Osteoblast (primary cell): ENCODE results near the gene APOBEC2. TPM values are rescaled to one million over a fixed set of nuclear protein-coding genes. Genes with fewer than 3 reads are reported as not detected.

Experiments
- DNase-seq: peaks from one replicate; pipeline ENCODE4 v3.0.0; 2011; ENCODE audit warnings: low spot score, mixed read lengths; ENCODE audit not compliant: insufficient read length; ENCODE audit errors: missing footprints
- H2AFZ ChIP-seq: 2 replicates; pipeline ENCODE4 v1.6.0; 2011; ENCODE audit warnings: mild to moderate bottlenecking, low read length
- H3K27ac ChIP-seq: 2 replicates; pipeline ENCODE4 v1.5.1; 2011; ENCODE audit warnings: mild to moderate bottlenecking, low read depth, low read length, moderate library complexity
- H3K27me3 ChIP-seq: 2 replicates; pipeline ENCODE4 v1.6.0; 2012; ENCODE audit warnings: mild to moderate bottlenecking, control low read depth, inconsistent platforms, low read length, moderate library complexity; ENCODE audit not compliant: insufficient read depth
- H3K36me3 ChIP-seq: 2 replicates; pipeline ENCODE4 v1.5.1; 2011; ENCODE audit warnings: mild to moderate bottlenecking, low read length, control low read depth, moderate library complexity; ENCODE audit not compliant: insufficient read depth
- H3K4me1 ChIP-seq: 2 replicates; pipeline ENCODE4 v1.5.1; 2011; ENCODE audit warnings: mild to moderate bottlenecking, low read length, control low read depth, moderate library complexity; ENCODE audit not compliant: insufficient read depth
- H3K4me2 ChIP-seq: 2 replicates; pipeline ENCODE4 v1.6.0; 2011; ENCODE audit warnings: mild to moderate bottlenecking, low read length; ENCODE audit not compliant: insufficient read depth
- H3K4me3 ChIP-seq: fragments of 200-600 bp; sonication (generic); 3 replicates; pipeline ENCODE4 v1.5.1; 2012; ENCODE audit warnings: mild to moderate bottlenecking, low read length, inconsistent platforms; ENCODE audit not compliant: insufficient read depth
- H3K79me2 ChIP-seq: 2 replicates; pipeline ENCODE4 v1.6.0; 2012; ENCODE audit warnings: mild to moderate bottlenecking, low read length, control low read depth, inconsistent platforms; ENCODE audit not compliant: insufficient read depth
- H3K9me3 ChIP-seq: 2 replicates; pipeline ENCODE4 v1.5.1; 2011; ENCODE audit warnings: low read depth, low read length, control low read depth
- H4K20me1 ChIP-seq: 2 replicates; pipeline ENCODE4 v1.6.0; 2012; ENCODE audit warnings: mild to moderate bottlenecking, low read length, control low read depth; ENCODE audit not compliant: insufficient read depth
- CTCF ChIP-seq: IDR thresholded peaks from 2 replicates; pipeline ENCODE4 v1.5.1; 2011; ENCODE audit warnings: mild to moderate bottlenecking, low read depth, low read length, moderate library complexity; ENCODE audit errors: extremely low read depth
- total RNA-seq: library from RNA; depleted of rRNA; stranded (reverse); fragments of >200 nt; gene quantifications from 2 replicates; pipeline ENCODE4 v1.2.3, GENCODE V29; 2012

Gene APOBEC2
- total RNA-seq, 1 donor, result not detected

GRCh38 chr6:41043151-41043550, 9.9 kb upstream of the APOBEC2 start:
- H4K20me1 ChIP-seq, result no peaks in the 10 kb centered on the region
- TF ChIP-seq CTCF, result no peak
- H3K79me2 ChIP-seq, result no peaks in the 10 kb centered on the region
- H3K4me1 ChIP-seq, result no peaks in the 10 kb centered on the region
- DNase-seq, result peak; percentile 29
- H3K4me3 ChIP-seq, result no peak overlapping the region
- H3K36me3 ChIP-seq, result no peaks in the 10 kb centered on the region
- no peak overlapping the region for H2AFZ ChIP-seq
- H3K27ac ChIP-seq, result no peak overlapping the region
- no peak overlapping the region for H3K4me2 ChIP-seq
- H3K9me3 ChIP-seq, result no peaks in the 10 kb centered on the region
- no peaks in the 10 kb centered on the region for H3K27me3 ChIP-seq

- H3K27ac ChIP-seq, result no peak overlapping the region
- H3K36me3 ChIP-seq, result no peaks in the 10 kb centered on the region
- H4K20me1 ChIP-seq, result no peaks in the 10 kb centered on the region
- H3K4me1 ChIP-seq, result no peaks in the 10 kb centered on the region
- H3K79me2 ChIP-seq, result no peaks in the 10 kb centered on the region
- H2AFZ ChIP-seq, result no peak overlapping the region
- no peaks in the 10 kb centered on the region for H3K9me3 ChIP-seq
- H3K27me3 ChIP-seq, result no peaks in the 10 kb centered on the region
- DNase-seq, result no peak
- H3K4me3 ChIP-seq, result no peak overlapping the region
- no peak overlapping the region for H3K4me2 ChIP-seq
- no peak for TF ChIP-seq CTCF
These were observed 7.3 kb upstream of the APOBEC2 start for GRCh38 chr6:41045664-41046063.

GRCh38 chr6:41046084-41046483, 6.9 kb upstream of the APOBEC2 start:
- no peaks in the 10 kb centered on the region for H4K20me1 ChIP-seq
- H3K4me1 ChIP-seq, result no peaks in the 10 kb centered on the region
- H3K79me2 ChIP-seq, result no peaks in the 10 kb centered on the region
- no peaks in the 10 kb centered on the region for H3K36me3 ChIP-seq
- H3K27ac ChIP-seq, result no peak overlapping the region
- H3K4me3 ChIP-seq, result no peak overlapping the region
- no peaks in the 10 kb centered on the region for H3K27me3 ChIP-seq
- no peak overlapping the region for H2AFZ ChIP-seq
- H3K4me2 ChIP-seq, result no peak overlapping the region
- TF ChIP-seq CTCF, result no peak
- peak; percentile 1 for DNase-seq
- no peaks in the 10 kb centered on the region for H3K9me3 ChIP-seq

- H3K27me3 ChIP-seq, result no peaks in the 10 kb centered on the region
These were observed 5.7 kb upstream of the APOBEC2 start for GRCh38 chr6:41047306-41047705.

More at GRCh38 chr6:41047306-41047705, 5.7 kb upstream of the APOBEC2 start:
- Histone ChIP-seq H3K27ac (no peak overlapping the region), H3K36me3 (no peaks in the 10 kb centered on the region), H3K4me2 (no peak overlapping the region), H3K4me3 (no peak overlapping the region), H3K9me3 (no peaks in the 10 kb centered on the region), H2AFZ (no peak overlapping the region), H3K4me1 (no peaks in the 10 kb centered on the region), H3K79me2 (no peaks in the 10 kb centered on the region), H4K20me1 (no peaks in the 10 kb centered on the region)
- no peak for TF ChIP-seq CTCF
- DNase-seq, result no peak
